ENCODE measurements around the gene MTERF4. TPM values are rescaled to one million over a fixed set of nuclear protein-coding genes. Genes with fewer than 3 reads are reported as not detected.

MTERF4 gene
- total and polyA plus RNA-seq, 2 of the 4 experiments (the other 2 are of a cell fraction), result 26.6 to 33.3 TPM

DNA sequence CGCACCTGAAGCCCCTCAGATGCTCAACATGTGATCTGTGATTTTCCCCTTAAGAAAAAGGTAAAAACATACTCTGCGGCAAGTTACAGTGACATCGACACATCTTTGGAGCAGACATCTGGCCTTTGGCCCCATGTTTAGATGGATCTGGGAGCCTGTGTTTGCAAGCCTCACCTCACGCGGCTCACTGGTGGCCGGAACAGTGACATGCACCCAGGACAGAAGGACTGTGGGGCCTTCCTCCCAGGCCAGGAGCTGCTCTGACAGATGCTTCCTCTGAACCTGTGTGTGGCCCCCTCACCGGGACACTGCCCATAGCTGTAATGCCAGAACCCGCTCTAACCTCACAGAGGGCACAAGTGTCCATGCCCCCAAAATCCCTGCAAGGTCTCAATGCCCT is 34.1 kb upstream of the MTERF4 start:
- no peak overlapping the region for H2BK120ac ChIP-seq (ENCODE audit: low read depth, low read length)
- no TSS peak for BruUV-seq (replicated peaks)
- TF ChIP-seq RAD21 (IDR thresholded peaks at IDR 0.05; ENCODE audit: low read length), result no peak
- no peak for TF ChIP-seq BHLHE40 (IDR thresholded peaks at IDR 0.05; ENCODE audit: low read depth, low read length)
- no peak for TF ChIP-seq NFE2L2 (IDR thresholded peaks at IDR 0.05; ENCODE audit: low read depth, low read length)
- no peak for TF ChIP-seq RFX5 (IDR thresholded peaks at IDR 0.05; ENCODE audit: low read depth, low read length)
- TF ChIP-seq MXI1 (IDR thresholded peaks at IDR 0.05; ENCODE audit: borderline replicate concordance, low read depth, low read length), result no peak
- no peak for TF ChIP-seq SMC3 (IDR thresholded peaks at IDR 0.05; ENCODE audit: low read depth, low read length)
- no peak for TF ChIP-seq CHD1 (IDR thresholded peaks at IDR 0.05; ENCODE audit: low read depth, low read length)
- ATAC-seq (ENCODE audit: low read depth) (no peak), DNase-seq (no peak)
- H2BK15ac ChIP-seq (ENCODE audit: low read depth, low read length), result no peak overlapping the region
- peaks cover 3% of the 10 kb centered on the region; the same call in 1 of the 2 replicates for H3K36me3 ChIP-seq (ENCODE audit: control insufficient read depth, insufficient read depth, low read length)
- dilution Hi-C loops (cut with HindIII; ENCODE audit: low sequenced_read_pairs, unreplicated experiment) (no loop called here), intact Hi-C loops (cut with micrococcal nuclease) (no loop called here), in situ Hi-C loops (cut with MboI; ENCODE audit: low sequenced_read_pairs) (no loop called here)
- no peak overlapping the region for H3K56ac ChIP-seq (ENCODE audit: extremely low read depth, insufficient read depth, low read length)
- H3K27me3 ChIP-seq (ENCODE audit: control insufficient read depth, insufficient read depth, low read length), result no peaks in the 10 kb centered on the region
- ChIA-PET POLR2A (ENCODE audit: unreplicated experiment) (no interaction called here), CTCF (interaction anchor here (1.2 to 1.5 kb wide), 2 partner anchors 8 to 9 kb away, joined by 4 to 5 read pairs; no protein-coding TSS in a partner anchor)
- H3K9me1 ChIP-seq (ENCODE audit: insufficient read depth, low read length), result no peaks in the 10 kb centered on the region; the same call in 1 of the 2 replicates
- H2BK5ac ChIP-seq (ENCODE audit: low read depth, low read length, poor library complexity, severe bottlenecking), result no peak overlapping the region
- no peaks in the 10 kb centered on the region for H3K9me3 ChIP-seq (ENCODE audit: control insufficient read depth, insufficient read depth, low read length)
- no peak overlapping the region for H3K4me2 ChIP-seq (ENCODE audit: low read depth, low read length)
- no peak overlapping the region for H4K5ac ChIP-seq (ENCODE audit: low read depth, low read length)
- H3K14ac ChIP-seq (replicated peaks; ENCODE audit: low read depth, low read length), result no peak overlapping the region
- no peak overlapping the region for H4K91ac ChIP-seq (ENCODE audit: insufficient read depth, low read depth, low read length)
- H3K9ac ChIP-seq (ENCODE audit: low read depth, low read length), result no peak overlapping the region
- H2AK5ac ChIP-seq (ENCODE audit: low read depth, low read length), result no peak overlapping the region
- H3K18ac ChIP-seq (ENCODE audit: low read depth, low read length), result no peak overlapping the region
- H2AK9ac ChIP-seq (replicated peaks; ENCODE audit: low read depth, low read length, poor library complexity), result no peak overlapping the region
- no peak overlapping the region for H2BK20ac ChIP-seq (ENCODE audit: low read depth, low read length)
- H3K27ac ChIP-seq (ENCODE audit: insufficient read depth, low read length), result no peak overlapping the region
- H3K79me1 ChIP-seq (ENCODE audit: low read depth in 1 of 2, low read length in 2 of 2), result no peaks in the 10 kb centered on the region
- H3K4ac ChIP-seq (ENCODE audit: low read depth, low read length), result no peak overlapping the region
- no peak overlapping the region for H3K23ac ChIP-seq (ENCODE audit: low read depth, low read length)
- no peaks in the 10 kb centered on the region for H4K20me1 ChIP-seq (ENCODE audit: insufficient read depth, low read length)
- 92% methylated on average over 5 of the region's 8 CpGs; no CpG with 5 or more reads in 1 of the 2 experiments for WGBS, 2 experiments (ENCODE audit: extremely low coverage in 2 of 2, insufficient read length in 1 of 2)
- no peak overlapping the region for H4K8ac ChIP-seq (ENCODE audit: low read depth in 2 of 2, low read length in 2 of 2)
- no peak overlapping the region for H2AFZ ChIP-seq (replicated peaks; ENCODE audit: low read length, poor library complexity)
- H3K4me3 ChIP-seq (ENCODE audit: insufficient read depth, low read depth, low read length), result no peak overlapping the region
- H3K4me1 ChIP-seq (ENCODE audit: control insufficient read depth, insufficient read depth, low read length), result no peaks in the 10 kb centered on the region

Measured in IMR-90 (cell line).